GM12873 (cell line): Measurements from ENCODE around the gene BCAS3.

Experiments used
- TF ChIP-seq, protein P1 (sequence below): IDR thresholded peaks from 2 replicates; pipeline ENCODE4 v1.5.1; 2012; ENCODE audit warnings: low read depth, mild to moderate bottlenecking, moderate library complexity, low read length, control low read depth; ENCODE audit not compliant: insufficient read depth; ENCODE audit errors: missing control alignments

BCAS3 gene

DNA sequence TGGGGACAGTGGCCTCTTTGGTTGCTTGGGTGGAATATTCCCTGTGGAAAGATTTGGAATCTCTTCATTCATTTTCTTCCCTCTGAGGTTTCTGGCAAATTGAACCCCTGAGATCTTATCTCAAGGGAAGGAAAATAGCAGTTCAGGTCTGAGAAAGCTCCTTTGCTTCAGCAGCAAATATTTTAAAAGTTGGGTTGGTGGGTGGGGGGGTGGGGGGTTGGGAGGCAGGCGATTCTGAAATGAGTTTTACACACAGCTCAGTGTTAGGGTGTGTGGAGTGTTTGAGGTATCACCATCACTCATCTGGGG is 728.8 kb downstream of the BCAS3 start:
- TF ChIP-seq, protein P1, sequence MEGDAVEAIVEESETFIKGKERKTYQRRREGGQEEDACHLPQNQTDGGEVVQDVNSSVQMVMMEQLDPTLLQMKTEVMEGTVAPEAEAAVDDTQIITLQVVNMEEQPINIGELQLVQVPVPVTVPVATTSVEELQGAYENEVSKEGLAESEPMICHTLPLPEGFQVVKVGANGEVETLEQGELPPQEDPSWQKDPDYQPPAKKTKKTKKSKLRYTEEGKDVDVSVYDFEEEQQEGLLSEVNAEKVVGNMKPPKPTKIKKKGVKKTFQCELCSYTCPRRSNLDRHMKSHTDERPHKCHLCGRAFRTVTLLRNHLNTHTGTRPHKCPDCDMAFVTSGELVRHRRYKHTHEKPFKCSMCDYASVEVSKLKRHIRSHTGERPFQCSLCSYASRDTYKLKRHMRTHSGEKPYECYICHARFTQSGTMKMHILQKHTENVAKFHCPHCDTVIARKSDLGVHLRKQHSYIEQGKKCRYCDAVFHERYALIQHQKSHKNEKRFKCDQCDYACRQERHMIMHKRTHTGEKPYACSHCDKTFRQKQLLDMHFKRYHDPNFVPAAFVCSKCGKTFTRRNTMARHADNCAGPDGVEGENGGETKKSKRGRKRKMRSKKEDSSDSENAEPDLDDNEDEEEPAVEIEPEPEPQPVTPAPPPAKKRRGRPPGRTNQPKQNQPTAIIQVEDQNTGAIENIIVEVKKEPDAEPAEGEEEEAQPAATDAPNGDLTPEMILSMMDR, result no peak

DNA sequence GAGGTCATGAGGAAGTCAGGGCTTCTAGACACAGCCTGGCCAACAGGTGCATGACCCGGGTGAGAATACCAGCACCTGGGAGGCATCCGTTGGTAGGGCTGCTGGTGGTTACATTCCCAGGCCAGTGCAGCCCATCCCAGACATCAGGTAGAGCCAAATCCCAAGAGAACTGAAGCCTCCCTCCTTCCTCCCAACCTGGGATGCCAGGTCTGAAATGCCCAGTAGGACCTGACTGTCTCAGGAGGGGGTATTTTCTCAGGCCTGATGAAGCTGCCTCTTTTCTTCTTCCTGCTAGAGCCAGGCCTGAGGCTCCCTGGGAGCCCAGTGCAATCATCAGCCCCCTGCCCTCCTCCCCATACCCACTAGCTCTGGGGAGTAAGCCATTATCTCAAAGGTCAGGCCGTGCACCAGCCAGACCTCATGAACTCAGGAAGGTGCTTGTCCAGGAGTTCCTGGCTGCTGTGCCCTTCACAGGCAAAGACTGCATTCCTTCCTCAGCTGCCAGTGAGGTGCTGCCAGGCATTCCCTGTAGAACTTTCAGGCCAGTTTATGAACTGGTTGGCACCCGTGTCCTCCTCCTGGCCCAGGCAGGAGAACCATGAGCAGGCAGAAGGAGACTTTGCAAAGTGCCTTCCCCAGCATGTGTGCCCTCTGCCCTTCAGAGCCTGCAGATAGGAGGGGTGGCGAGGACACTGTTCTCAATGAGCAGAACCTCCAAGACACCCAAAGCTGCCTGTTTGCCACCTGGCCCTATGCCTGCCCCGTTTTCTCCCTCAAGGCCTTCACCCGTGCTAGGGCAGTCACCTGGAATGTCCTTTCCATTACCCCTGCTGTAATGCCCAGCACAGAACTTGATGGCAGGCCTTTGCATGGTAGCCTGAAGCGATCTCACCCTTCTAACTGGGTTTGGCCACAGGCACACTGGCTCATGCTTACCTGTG is 729.6 kb downstream of the BCAS3 start:
- TF ChIP-seq, protein P1, result no peak

DNA sequence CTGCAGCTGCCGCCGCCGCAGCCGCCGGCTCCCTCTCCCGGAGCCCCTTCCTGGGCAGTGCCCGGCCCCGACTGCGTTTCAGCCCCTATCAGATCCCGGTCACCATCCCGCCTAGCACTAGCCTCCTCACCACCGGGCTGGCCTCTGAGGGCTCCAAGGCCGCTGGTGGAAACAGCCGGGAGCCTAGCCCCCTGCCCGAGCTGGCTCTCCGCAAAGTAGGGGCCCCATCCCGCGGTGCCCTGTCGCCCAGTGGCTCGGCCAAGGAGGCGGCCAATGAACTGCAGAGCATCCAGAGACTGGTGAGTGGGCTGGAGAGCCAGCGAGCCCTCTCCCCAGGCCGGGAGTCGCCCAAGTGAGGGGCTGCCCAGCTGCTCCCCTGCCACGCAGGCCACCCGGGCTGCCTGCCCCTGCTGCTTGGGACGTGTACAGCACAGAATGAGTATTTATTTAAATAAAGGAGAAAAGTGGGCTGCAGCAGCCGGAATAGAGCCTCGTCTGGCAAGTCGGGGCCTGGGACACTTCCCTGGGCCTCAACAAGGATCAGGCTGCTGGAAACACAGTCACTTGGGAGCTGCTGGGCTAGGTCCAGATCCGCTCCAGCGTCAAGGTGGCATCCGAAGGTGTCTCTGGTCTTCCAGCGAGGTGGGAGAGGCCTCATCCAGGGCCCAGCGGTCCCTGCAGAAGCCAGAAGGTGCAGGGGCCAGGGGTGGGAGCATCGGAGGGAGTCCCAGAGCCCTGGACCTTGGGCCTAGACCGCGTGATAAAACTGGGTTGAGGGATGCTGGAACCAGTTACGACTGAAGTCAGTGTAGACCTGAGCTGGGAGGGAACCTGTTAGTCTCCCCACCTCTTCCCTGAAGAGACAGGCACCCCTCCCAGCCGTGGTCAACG is 730.7 kb downstream of the BCAS3 start:
- TF ChIP-seq, protein P1, result no peak

DNA sequence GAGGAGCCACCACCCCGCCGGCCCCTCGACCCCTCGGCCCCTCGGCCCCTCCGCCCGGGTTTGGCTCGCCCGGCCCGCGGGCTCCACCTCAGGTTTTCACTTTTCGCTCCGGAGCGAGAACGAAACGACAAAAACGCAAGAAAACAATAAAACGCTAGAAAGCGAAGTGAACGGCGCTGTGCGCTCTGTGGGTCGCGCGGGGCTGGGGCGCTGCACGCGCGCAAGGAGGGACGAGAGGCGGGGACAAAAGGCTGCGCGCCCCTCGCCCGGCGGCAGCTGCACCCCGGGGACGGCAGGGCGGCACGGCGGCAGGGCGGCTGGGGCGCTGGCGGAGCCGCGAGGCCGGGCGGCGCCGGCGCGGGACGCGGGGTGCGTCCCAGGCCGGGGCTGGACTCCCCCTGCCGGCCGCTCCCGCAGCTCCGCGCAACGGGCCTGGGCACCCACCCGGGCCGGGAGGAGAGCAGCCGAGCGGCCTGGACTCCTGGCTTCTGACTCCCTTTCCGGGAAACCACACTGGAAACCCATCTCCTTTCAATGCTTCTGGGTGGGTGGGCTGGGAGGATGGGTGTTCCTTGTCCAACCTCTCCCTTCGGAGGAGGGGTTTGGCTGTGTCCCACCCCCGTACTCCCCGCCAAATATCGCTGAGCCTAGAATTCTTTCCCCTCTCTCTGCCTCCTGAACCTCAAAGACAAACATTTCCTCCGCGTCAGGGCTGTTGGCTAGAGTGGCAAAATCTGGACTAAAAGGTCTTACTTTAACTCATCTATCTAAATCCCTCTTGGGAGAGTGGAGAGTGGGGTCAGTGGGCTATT is 731.9 kb downstream of the BCAS3 start:
- TF ChIP-seq, protein P1, result peak; percentile 50

DNA sequence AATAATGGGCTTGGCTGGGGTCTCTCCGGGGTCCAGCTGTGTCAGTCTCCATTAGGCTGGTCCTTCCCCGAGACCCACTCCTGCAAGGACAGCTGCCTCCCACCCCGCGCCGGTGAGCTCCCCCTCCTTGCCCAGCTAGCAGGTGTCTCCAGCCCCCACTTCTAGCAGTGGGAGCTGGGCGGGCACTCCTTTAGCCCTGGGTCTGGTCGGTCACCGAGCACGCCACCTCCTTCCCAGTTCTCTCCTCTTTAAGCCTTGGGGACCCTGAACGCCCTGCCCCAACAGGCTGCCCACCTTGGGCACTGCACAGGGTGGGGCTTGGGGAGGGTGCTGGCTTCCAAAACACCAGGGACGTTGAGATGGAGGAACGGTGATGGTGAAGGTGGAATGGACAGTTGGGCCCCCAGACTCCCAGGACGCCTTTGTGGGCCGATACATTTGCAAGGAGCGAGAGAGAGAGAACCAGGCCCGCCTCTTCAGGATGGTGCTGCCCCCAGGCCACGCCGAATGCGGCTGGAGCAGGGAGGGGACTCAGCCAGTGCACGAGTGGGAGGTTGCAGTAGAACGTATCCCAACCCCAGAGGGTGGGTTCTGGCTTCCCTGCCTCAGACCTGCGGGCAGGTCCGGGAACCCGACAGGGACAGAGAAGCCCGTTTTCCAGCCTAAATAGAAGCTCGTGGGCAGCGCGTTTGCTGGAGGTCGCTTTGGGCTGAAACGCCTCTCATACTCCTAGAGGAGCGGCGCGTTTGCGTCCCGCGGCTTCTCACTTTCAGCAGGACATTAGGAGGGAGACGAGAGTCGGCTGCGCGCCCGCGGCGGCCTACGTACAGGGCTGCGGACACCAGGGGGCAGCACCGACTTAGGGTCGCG is 732.7 kb downstream of the BCAS3 start:
- TF ChIP-seq, protein P1, result peak; percentile 56

DNA sequence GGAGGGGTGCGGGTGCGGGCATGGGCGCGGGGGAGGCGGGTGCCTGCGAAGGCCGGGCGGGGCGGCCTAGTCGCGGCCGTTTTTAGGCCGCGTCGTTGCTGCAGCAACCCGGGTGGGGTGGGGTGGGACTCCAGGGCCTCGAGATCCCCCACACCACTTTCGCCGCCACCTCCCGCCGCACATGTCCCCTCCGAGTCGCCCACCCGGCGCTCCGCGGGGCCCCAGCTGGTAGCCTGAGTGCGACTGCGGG is 733.3 kb downstream of the BCAS3 start:
- TF ChIP-seq, protein P1, result no peak
